Astrocyte (in vitro differentiated cells and primary cell): Measurements from ENCODE around the gene LSM12. TPM values are rescaled to one million over a fixed set of nuclear protein-coding genes. Genes with fewer than 3 reads are reported as not detected.

ENCODE experiments used
- DNase-seq: peaks from one replicate; pipeline ENCODE4 v3.0.0-alpha.2; 2010; ENCODE audit warnings: low read depth
- FAIRE-seq: peaks from 2 replicates; lab custom pipeline; 2011; peaks lifted over from hg19 to GRCh38; lab: Jason Lieb, UNC
- H2AFZ ChIP-seq: 2 replicates; pipeline ENCODE4 v1.6.0; 2012; ENCODE audit warnings: low read depth, low read length, inconsistent platforms
- H3K27ac ChIP-seq: 2 replicates; pipeline ENCODE4 v1.5.1; 2011; ENCODE audit warnings: low read depth, low read length, inconsistent platforms
- H3K27me3 ChIP-seq: 2 replicates; pipeline ENCODE4 v1.6.0; 2011; ENCODE audit warnings: low read length, inconsistent platforms; ENCODE audit not compliant: insufficient read depth
- H3K36me3 ChIP-seq: 2 replicates; pipeline ENCODE4 v1.5.1; 2011; ENCODE audit warnings: low read length, inconsistent platforms; ENCODE audit not compliant: insufficient read depth
- H3K4me1 ChIP-seq: 2 replicates; pipeline ENCODE4 v1.5.1; 2011; ENCODE audit warnings: low read length, inconsistent platforms; ENCODE audit not compliant: insufficient read depth
- H3K4me2 ChIP-seq: 2 replicates; pipeline ENCODE4 v1.6.0; 2012; ENCODE audit warnings: low read length, inconsistent platforms
- H3K4me3 ChIP-seq: 2 replicates; pipeline ENCODE4 v1.5.1; 2011; ENCODE audit warnings: low read depth, mild to moderate bottlenecking, low read length, inconsistent platforms; ENCODE audit not compliant: insufficient read depth
- H3K79me2 ChIP-seq: 2 replicates; pipeline ENCODE4 v1.6.0; 2012; ENCODE audit warnings: mild to moderate bottlenecking, low read length, inconsistent platforms; ENCODE audit not compliant: insufficient read depth
- H3K9ac ChIP-seq: 2 replicates; pipeline ENCODE4 v1.6.0; 2012; ENCODE audit warnings: mild to moderate bottlenecking, low read length, inconsistent platforms
- H3K9me3 ChIP-seq: 2 replicates; pipeline ENCODE4 v1.5.1; 2012; ENCODE audit warnings: low read depth, mild to moderate bottlenecking, low read length, inconsistent platforms; ENCODE audit not compliant: insufficient read depth
- H4K20me1 ChIP-seq: 2 replicates; pipeline ENCODE4 v1.6.0; 2012; ENCODE audit warnings: low read length, inconsistent platforms; ENCODE audit not compliant: insufficient read depth
- H3K27ac Mint-ChIP-seq: one replicate; pipeline ENCODE4 v1.8.0; 2021; ENCODE audit warnings: mild to moderate bottlenecking, mixed read lengths; ENCODE audit not compliant: unreplicated experiment
- H3K27me3 Mint-ChIP-seq: one replicate; pipeline ENCODE4 v1.8.0; 2021; ENCODE audit warnings: low read depth, mixed read lengths; ENCODE audit not compliant: unreplicated experiment
- H3K36me3 Mint-ChIP-seq: one replicate; pipeline ENCODE4 v1.8.0; 2021; ENCODE audit warnings: low read depth, mixed read lengths; ENCODE audit not compliant: unreplicated experiment
- H3K4me1 Mint-ChIP-seq: one replicate; pipeline ENCODE4 v1.8.0; 2021; ENCODE audit warnings: low read depth, mixed read lengths; ENCODE audit not compliant: unreplicated experiment
- H3K4me3 Mint-ChIP-seq: one replicate; pipeline ENCODE4 v1.8.0; 2021; ENCODE audit warnings: mild to moderate bottlenecking, moderate library complexity, mixed read lengths; ENCODE audit not compliant: unreplicated experiment
- H3K9me3 Mint-ChIP-seq: one replicate; pipeline ENCODE4 v1.8.0; 2021; ENCODE audit warnings: mild to moderate bottlenecking, mixed read lengths; ENCODE audit not compliant: unreplicated experiment
- CTCF ChIP-seq: IDR thresholded peaks from 2 replicates; pipeline ENCODE4 v1.5.1; 2011; ENCODE audit warnings: low read depth, mild to moderate bottlenecking, inconsistent platforms, low read length, moderate library complexity; ENCODE audit not compliant: insufficient read depth
- EZH2 ChIP-seq: IDR thresholded peaks from 2 replicates; pipeline ENCODE4 v1.6.1; 2012; ENCODE audit warnings: mild to moderate bottlenecking, low read length, inconsistent platforms; ENCODE audit not compliant: insufficient read depth
- total RNA-seq: library from RNA; stranded (reverse); gene quantifications from 2 replicates; pipeline ENCODE4 v1.2.1, GENCODE V29; 2021

Gene LSM12
- total RNA-seq, 1 donor from 2014 or later = 90.5 TPM

- H3K9me3 Mint-ChIP-seq = no peaks in the 10 kb centered on the region
- H3K36me3 ChIP-seq = no peaks in the 10 kb centered on the region
- no peak overlapping the region for H3K4me3 Mint-ChIP-seq
- peaks cover 14% of the 10 kb centered on the region for H4K20me1 ChIP-seq
- H3K27ac ChIP-seq = no peak overlapping the region
- peaks cover 6% of the 10 kb centered on the region for H3K4me1 Mint-ChIP-seq
- peaks cover 7% of the 10 kb centered on the region for H3K4me1 ChIP-seq
- no peak overlapping the region for H2AFZ ChIP-seq
- peaks cover 12% of the 10 kb centered on the region for H3K36me3 Mint-ChIP-seq
- H3K79me2 ChIP-seq = peaks cover 21% of the 10 kb centered on the region
- H3K4me3 ChIP-seq = no peak overlapping the region
- no peak overlapping the region for H3K4me2 ChIP-seq
- no peaks in the 10 kb centered on the region for H3K9me3 ChIP-seq
- H3K27me3 ChIP-seq = no peaks in the 10 kb centered on the region
- H3K9ac ChIP-seq = no peak overlapping the region
- no peak for FAIRE-seq
- H3K27me3 Mint-ChIP-seq = no peaks in the 10 kb centered on the region
- TF ChIP-seq CTCF (no peak), EZH2 (no peak)
- no peak for DNase-seq
- H3K27ac Mint-ChIP-seq = peak overlapping the region; percentile 18
Measured at GRCh38 chr17:44075598-44076293, 9.3 kb upstream of the LSM12 start.

- peaks cover 21% of the 10 kb centered on the region for H3K79me2 ChIP-seq
- H3K4me3 ChIP-seq = no peak overlapping the region
- H3K27ac ChIP-seq = no peak overlapping the region
- peaks cover 14% of the 10 kb centered on the region for H4K20me1 ChIP-seq
- Mint-ChIP-seq H3K4me1 (peaks cover 9% of the 10 kb centered on the region), H3K9me3 (no peaks in the 10 kb centered on the region), H3K4me3 (no peak overlapping the region), H3K27me3 (no peaks in the 10 kb centered on the region), H3K36me3 (peaks cover 10% of the 10 kb centered on the region), H3K27ac (no peak overlapping the region)
- no peak overlapping the region for H2AFZ ChIP-seq
- no peak overlapping the region for H3K9ac ChIP-seq
- no peak overlapping the region for H3K4me2 ChIP-seq
- FAIRE-seq (no peak), DNase-seq (no peak)
- H3K36me3 ChIP-seq = no peaks in the 10 kb centered on the region
- peaks cover 11% of the 10 kb centered on the region for H3K4me1 ChIP-seq
- TF ChIP-seq EZH2 (no peak), CTCF (no peak)
- no peaks in the 10 kb centered on the region for H3K27me3 ChIP-seq
- H3K9me3 ChIP-seq = no peaks in the 10 kb centered on the region
Measured at GRCh38 chr17:44074911-44075285, 8.4 kb upstream of the LSM12 start.

GRCh38 chr17:44074231-44074910 is 7.9 kb upstream of the LSM12 start:
- H4K20me1 ChIP-seq = peaks cover 14% of the 10 kb centered on the region
- FAIRE-seq = no peak
- no peak overlapping the region for H3K27ac ChIP-seq
- peaks cover 14% of the 10 kb centered on the region for H3K4me1 ChIP-seq
- no peak overlapping the region for H3K9ac ChIP-seq
- H3K4me2 ChIP-seq = no peak overlapping the region
- peaks cover 21% of the 10 kb centered on the region for H3K79me2 ChIP-seq
- Mint-ChIP-seq H3K27me3 (no peaks in the 10 kb centered on the region), H3K27ac (peak overlapping the region; percentile 34), H3K9me3 (no peaks in the 10 kb centered on the region), H3K36me3 (peaks cover 9% of the 10 kb centered on the region), H3K4me3 (no peak overlapping the region), H3K4me1 (peaks cover 10% of the 10 kb centered on the region)
- no peak overlapping the region for H2AFZ ChIP-seq
- no peaks in the 10 kb centered on the region for H3K27me3 ChIP-seq
- DNase-seq = no peak
- TF ChIP-seq CTCF (no peak), EZH2 (no peak)
- no peaks in the 10 kb centered on the region for H3K9me3 ChIP-seq
- no peaks in the 10 kb centered on the region for H3K36me3 ChIP-seq
- no peak overlapping the region for H3K4me3 ChIP-seq
